Ovary (tissue), 9 donors: ENCODE data around the gene C5orf52. TPM values are rescaled to one million over a fixed set of nuclear protein-coding genes. Genes with fewer than 3 reads are reported as not detected.

Experiments used
- DNase-seq, 5 donors: peaks; one replicate each; pipeline ENCODE4 v3.0.0-alpha.2; 2019 to 2020
- H3K27ac ChIP-seq, 2 donors: fragments of 200-600 bp; one replicate each; pipeline versions ENCODE4 v1.5.1 to v1.8.0; 2019 to 2022
- H3K27me3 ChIP-seq: fragments of 200-600 bp; one replicate; pipeline ENCODE4 v1.8.0; 2022
- H3K36me3 ChIP-seq: fragments of 200-600 bp; sonication (generic); one replicate; pipeline ENCODE4 v1.5.1; 2019
- H3K4me1 ChIP-seq: one replicate; pipeline ENCODE4 v1.8.1; 2013; ENCODE audit warnings: mild to moderate bottlenecking, moderate library complexity; ENCODE audit not compliant: insufficient read depth
- H3K4me3 ChIP-seq: fragments of 200-600 bp; sonication (generic); one replicate; pipeline ENCODE4 v1.5.1; 2017
- H3K9me3 ChIP-seq, 2 donors: fragments of 200-600 bp in 1 of 2; sonication (generic) in 1 of 2; one replicate each; pipeline versions ENCODE4 v1.5.1 to v1.8.1; 2013 to 2019; ENCODE audit warnings: mild to moderate bottlenecking in 1 of 2, moderate library complexity in 1 of 2
- EP300 ChIP-seq: sonication (generic); formaldehyde crosslinking; IDR thresholded peaks from one replicate; pipeline ENCODE4 v1.6.1; 2017; ENCODE audit warnings: antibody characterized with exemption
- POLR2A ChIP-seq: fragments of 450-650 bp; IDR thresholded peaks from one replicate; pipeline ENCODE4 v1.6.1; 2017; ENCODE audit warnings: antibody characterized with exemption, mild to moderate bottlenecking, moderate library complexity
- WGBS, 3 donors: extraction: QIAGEN DNeasy Blood & Tissue Kit in 1 of 3; methylation state at CpG; one replicate each; pipeline versions ENCODE4 v1.1.5 to v1.1.7; 2013 to 2017; 5-methylcytosine and 5-hydroxymethylcytosine counted together
- intact Hi-C, 4 donors: fragments of 100-400 bp; cut with DNase I; formaldehyde crosslinking; loops; one replicate each; pipeline versions ENCODE4 v1.11.0 to v1.15.1; 2022 to 2023
- polyA plus RNA-seq, 2 donors: library from polyadenylated mRNA; stranded (reverse); fragments of 200-250 nt in 1 of 2; fragments of 350-450 nt in 1 of 2; fragmentation: Illumina TruSeq in 1 of 2; extraction: RNeasy Lipid Tissue Mini Kit (QIAGEN cat#74804) in 1 of 2; gene quantifications; one replicate each; pipeline ENCODE4 v1.2.3, GENCODE V29; 2013 to 2014
- total RNA-seq, 7 donors: library from RNA; depleted of rRNA in 2 of 7; stranded (reverse); fragments of >200 nt in 2 of 7; fragmentation: NEBNext Ultra II Directional in 3 of 7; extraction: Animal tissue kit (Norgen Biotek cat#: 25700) in 3 of 7; gene quantifications; one replicate each; pipeline versions ENCODE4 v1.1.0 to v1.2.4, GENCODE V29; 2016 to 2023
- TF ChIP-seq, protein P1 (sequence below), 3 donors: fragments of 450-650 bp in 2 of 3; fragments of 200-600 bp in 1 of 3; IDR thresholded peaks; one replicate each; pipeline versions ENCODE4 v1.5.1 to v1.8.0; 2016 to 2022; ENCODE audit warnings: antibody characterized with exemption in 3 of 3, mild to moderate bottlenecking in 1 of 3
- donor health status: DM: no; HTN: no; CAD: no; lungs with moderate emphysema.
- donor health status: DM: no; HTN: no; CAD: no.
- donor health status: Bipolar disorder and iron deficiency.
- donor health status: DM: yes; HTN: yes; CAD: no.
- donor health status: DM: no; HTN: no; CAD: no.
- donor health status: DM: yes; HTN: yes; CAD: no.

C5orf52 gene
- total and polyA plus RNA-seq, 9 donors: not detected

DNA sequence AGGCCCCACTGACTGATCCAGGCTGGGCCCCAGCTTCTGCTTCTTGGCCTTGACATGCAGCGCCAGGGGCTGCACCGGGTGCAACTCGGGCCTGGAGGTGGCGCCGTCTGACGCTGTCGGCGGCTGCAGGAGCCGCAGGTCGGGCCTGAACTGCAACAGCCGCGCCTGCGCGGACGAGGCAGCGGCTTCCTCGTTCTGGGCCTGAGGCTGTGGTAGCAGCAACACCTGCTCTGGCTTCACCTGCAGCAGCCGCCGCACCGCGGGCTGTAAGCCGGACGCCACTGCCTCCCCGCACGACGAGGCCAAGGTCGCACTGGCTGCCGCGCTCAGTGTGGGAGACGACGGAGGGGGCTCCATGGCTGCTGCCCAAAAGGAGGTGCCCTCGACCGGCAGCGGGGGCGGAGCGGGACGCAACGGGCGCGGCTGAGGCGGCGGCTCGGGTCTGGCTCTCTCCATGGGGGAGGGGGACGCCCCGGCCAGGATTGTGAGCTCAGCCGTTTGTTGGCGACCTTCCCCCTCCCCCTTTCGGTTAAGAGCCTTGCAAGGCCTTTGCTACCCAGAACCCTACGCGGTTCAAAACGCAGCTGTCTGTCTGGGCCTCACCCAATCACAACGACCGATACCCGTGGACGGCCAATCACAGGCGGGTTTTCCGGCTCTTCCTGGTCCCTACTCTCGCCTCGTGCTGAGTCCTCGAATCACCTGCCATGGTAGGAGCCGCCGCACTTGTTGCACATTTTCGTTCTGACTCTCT, 19.5 kb upstream of the C5orf52 start:
- 15 to 20% (median 18%) methylated on average over 62 to 63 of the region's 63 CpGs for WGBS, 3 donors
- H3K27ac ChIP-seq: no peak overlapping the region
- no peaks in the 10 kb centered on the region for H3K27me3 ChIP-seq
- no peaks in the 10 kb centered on the region for H3K9me3 ChIP-seq
- peak; percentile 16 to 75 (median 39) for DNase-seq
- H3K4me3 ChIP-seq: peak overlapping the region; percentile 34
- intact Hi-C loops: no loop called here
- TF ChIP-seq POLR2A (no peak), EP300 (no peak)
- TF ChIP-seq, protein P1, sequence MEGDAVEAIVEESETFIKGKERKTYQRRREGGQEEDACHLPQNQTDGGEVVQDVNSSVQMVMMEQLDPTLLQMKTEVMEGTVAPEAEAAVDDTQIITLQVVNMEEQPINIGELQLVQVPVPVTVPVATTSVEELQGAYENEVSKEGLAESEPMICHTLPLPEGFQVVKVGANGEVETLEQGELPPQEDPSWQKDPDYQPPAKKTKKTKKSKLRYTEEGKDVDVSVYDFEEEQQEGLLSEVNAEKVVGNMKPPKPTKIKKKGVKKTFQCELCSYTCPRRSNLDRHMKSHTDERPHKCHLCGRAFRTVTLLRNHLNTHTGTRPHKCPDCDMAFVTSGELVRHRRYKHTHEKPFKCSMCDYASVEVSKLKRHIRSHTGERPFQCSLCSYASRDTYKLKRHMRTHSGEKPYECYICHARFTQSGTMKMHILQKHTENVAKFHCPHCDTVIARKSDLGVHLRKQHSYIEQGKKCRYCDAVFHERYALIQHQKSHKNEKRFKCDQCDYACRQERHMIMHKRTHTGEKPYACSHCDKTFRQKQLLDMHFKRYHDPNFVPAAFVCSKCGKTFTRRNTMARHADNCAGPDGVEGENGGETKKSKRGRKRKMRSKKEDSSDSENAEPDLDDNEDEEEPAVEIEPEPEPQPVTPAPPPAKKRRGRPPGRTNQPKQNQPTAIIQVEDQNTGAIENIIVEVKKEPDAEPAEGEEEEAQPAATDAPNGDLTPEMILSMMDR (IDR thresholded peaks at IDR 0.05): no peak
- H3K4me1 ChIP-seq: peaks cover 1% of the 10 kb centered on the region
- no peaks in the 10 kb centered on the region for H3K36me3 ChIP-seq

DNA sequence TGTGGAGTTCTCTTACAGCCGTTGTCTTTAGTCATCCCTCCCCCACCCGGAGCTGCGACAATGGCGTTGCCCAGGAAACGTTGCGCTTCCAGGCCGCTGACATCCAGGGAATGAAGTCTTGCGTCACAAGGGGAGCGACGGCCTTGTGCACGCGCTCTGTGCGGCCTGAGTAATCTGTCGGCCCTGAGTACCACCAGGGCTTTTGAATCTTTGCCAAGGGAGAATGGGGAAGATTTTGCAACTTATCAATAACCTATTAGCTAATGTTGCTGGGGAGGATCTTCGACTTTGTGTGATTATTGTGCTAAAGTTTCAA, 19.0 kb upstream of the C5orf52 start, which contains the start of gene SOX30:
SOX30 (minus strand) TSS at position 62 of the 316 bp plus-strand sequence. CDS start 360 bp downstream, outside the sequence.
- Histone ChIP-seq H3K36me3 (no peaks in the 10 kb centered on the region), H3K9me3 (no peaks in the 10 kb centered on the region), H3K4me3 (peak within 1 kb of the TSS; percentile 34), H3K27ac (no peak within 1 kb of the TSS), H3K4me1 (peaks cover 1% of the 10 kb centered on the region), H3K27me3 (no peaks in the 10 kb centered on the region)
- TF ChIP-seq EP300 (no peak), POLR2A (no peak)
- TF ChIP-seq, protein P1 (IDR thresholded peaks at IDR 0.05): no peak
- whole genome bisulfite sequencing, 3 donors: 88 to 93% (median 89%) methylated on average over 15 of the region's 15 CpGs
- intact Hi-C loops: no loop called here
- DNase-seq: no peak

DNA sequence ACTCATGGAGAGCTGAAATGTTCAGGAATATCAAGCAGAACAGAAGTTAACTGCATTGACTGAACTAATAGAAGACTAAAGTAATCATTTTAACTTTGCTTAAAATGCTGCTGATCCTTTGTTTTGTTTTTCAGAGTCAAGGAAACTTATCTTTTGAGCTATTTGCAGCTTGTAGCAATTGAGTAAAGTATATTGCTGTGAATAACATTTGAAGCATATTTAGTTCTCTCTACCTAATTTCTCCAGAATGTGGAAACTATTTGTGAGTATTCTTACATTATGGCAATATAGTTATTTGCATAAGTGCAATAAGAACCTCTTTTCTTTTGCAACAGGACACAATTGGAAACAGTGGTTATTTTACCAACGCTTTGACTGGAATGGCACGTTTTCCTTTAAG, 13.8 kb upstream of the C5orf52 start:
- Histone ChIP-seq H3K4me1 (no peaks in the 10 kb centered on the region), H3K4me3 (no peak overlapping the region), H3K27me3 (no peaks in the 10 kb centered on the region), H3K36me3 (no peaks in the 10 kb centered on the region), H3K9me3 (no peaks in the 10 kb centered on the region), H3K27ac (no peak overlapping the region)
- TF ChIP-seq POLR2A: no peak
- TF ChIP-seq, protein P1 (IDR thresholded peaks at IDR 0.05): no peak
- no peak for TF ChIP-seq EP300
- intact Hi-C loops: no loop called here
- 77 to 96% (median 81%) methylated on average over 2 of the region's 2 CpGs for WGBS, 3 donors
- DNase-seq: no peak

DNA sequence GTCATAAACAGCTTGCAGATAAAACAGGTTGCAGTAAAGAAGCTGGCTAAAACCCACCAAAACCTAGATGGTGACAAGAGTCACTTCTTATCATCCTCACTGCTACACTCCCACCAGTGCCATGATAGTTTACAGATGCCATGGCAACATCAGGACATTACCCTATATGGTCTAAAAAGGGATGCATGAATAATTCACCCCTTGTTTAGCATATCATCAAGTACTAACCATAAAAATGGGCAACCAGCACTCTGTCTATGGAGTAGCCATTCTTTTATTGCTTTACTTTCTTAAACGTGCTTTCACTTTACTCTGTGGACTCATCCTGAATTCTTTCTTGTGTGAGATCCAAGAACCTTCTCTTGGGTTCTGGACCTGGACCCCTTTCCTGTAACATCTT, 12.4 kb upstream of the C5orf52 start:
- H3K27me3 ChIP-seq: no peaks in the 10 kb centered on the region
- H3K4me3 ChIP-seq: no peak overlapping the region
- 70 to 83% (median 73%) methylated on average over 1 of the region's 1 CpG for WGBS, 3 donors
- no peak for DNase-seq
- no peak overlapping the region for H3K27ac ChIP-seq
- intact Hi-C loops: no loop called here
- no peak for TF ChIP-seq EP300
- TF ChIP-seq, protein P1 (IDR thresholded peaks at IDR 0.05): no peak
- no peak for TF ChIP-seq POLR2A
- no peaks in the 10 kb centered on the region for H3K4me1 ChIP-seq
- H3K9me3 ChIP-seq: no peaks in the 10 kb centered on the region
- H3K36me3 ChIP-seq: no peaks in the 10 kb centered on the region
